ENCODE results near the gene FAM193B.

FAM193B gene

DNA sequence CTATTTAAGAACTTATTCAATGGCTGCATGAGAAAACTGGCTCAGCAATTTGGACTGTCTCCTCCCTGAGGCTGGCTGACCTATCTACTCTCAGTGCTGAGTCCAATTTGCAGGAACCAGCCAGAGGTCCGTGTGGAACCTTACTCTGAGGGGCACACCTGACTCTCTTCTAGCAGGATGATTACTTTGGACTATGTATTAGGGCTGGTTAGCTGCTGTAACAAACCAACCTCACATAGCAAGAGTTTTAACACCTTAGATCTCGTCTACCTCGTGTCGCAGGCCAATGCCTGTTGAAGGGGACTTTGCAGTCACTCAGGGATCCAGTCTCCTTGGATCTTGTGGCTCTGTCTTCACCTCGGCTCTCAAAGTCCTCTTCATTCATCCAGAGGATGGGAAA is 3.4 kb upstream of the FAM193B start:
- H3K4me3 ChIP-seq (ENCODE audit: low read depth, low read length) = no peak overlapping the region
- no peak for DNase-seq (ENCODE audit: low read depth, low spot score)
- no peak for TF ChIP-seq CTCF (IDR thresholded peaks at IDR 0.05; ENCODE audit: low read depth, low read length)
- in situ Hi-C loops (cut with HindIII; ENCODE audit: low sequenced_read_pairs) = no loop called here

- no peak overlapping the region for H3K4me3 ChIP-seq (ENCODE audit: low read depth, low read length)
- in situ Hi-C loops (cut with HindIII; ENCODE audit: low sequenced_read_pairs) = no loop called here
- TF ChIP-seq CTCF (IDR thresholded peaks at IDR 0.05; ENCODE audit: low read depth, low read length) = no peak
- DNase-seq (ENCODE audit: low read depth, low spot score) = no peak
Measured at GRCh38 chr5:177557041-177557647, 2.8 kb upstream of the FAM193B start.

DNA sequence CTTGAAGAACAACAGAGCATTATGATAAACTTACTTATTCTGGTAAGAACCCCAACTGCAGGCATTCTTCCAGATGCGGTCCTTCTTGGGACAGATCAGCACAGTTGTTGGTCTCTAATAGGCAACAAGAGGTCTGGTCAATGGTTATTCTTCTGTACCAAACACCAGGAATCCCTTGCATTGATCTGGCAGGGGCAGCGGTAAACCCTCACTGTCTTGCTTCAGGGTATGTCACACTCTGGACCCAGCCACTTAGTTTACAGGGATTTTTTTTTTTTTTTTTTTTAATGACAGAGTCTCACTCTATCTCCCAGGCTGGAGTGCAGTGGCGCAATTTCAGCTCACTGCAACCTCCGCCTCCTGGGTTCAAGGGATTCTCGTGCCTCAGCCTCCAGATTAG is 1.3 kb upstream of the FAM193B start:
- in situ Hi-C loops (cut with HindIII; ENCODE audit: low sequenced_read_pairs) = no loop called here
- no peak overlapping the region for H3K4me3 ChIP-seq (ENCODE audit: low read depth, low read length)
- DNase-seq (ENCODE audit: low read depth, low spot score) = no peak
- no peak for TF ChIP-seq CTCF (IDR thresholded peaks at IDR 0.05; ENCODE audit: low read depth, low read length)

DNA sequence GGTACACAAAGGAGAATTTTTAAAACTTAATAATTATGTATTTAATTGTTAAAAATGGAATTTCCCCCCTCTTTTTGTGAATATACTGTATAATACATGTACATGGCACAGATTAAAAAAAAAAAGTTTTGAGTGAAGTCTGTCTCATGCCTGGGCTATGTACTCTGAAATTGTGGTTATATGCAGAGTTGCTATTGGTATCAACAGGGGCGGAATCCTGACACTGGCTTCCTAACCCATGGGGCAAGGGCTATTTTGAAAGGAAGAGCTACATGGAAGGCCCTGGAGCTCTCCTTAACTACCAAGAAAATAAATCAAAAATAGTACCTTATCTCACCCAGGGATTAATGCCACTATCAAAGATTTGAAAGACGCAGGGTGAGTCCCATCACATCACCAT is 865 bp upstream of the FAM193B start:
- H3K4me3 ChIP-seq (ENCODE audit: low read depth, low read length) = peak overlapping the region; percentile 61
- TF ChIP-seq CTCF (IDR thresholded peaks at IDR 0.05; ENCODE audit: low read depth, low read length) = no peak
- DNase-seq (ENCODE audit: low read depth, low spot score) = no peak
- in situ Hi-C loops (cut with HindIII; ENCODE audit: low sequenced_read_pairs) = no loop called here

GRCh38 chr5:177553671-177554429 is 513 bp downstream of the FAM193B start:
- no peak for DNase-seq (ENCODE audit: low read depth, low spot score)
- peak overlapping the region; percentile 83 for H3K4me3 ChIP-seq (ENCODE audit: low read depth, low read length)
- in situ Hi-C loops (cut with HindIII; ENCODE audit: low sequenced_read_pairs) = no loop called here
- TF ChIP-seq CTCF (IDR thresholded peaks at IDR 0.05; ENCODE audit: low read depth, low read length) = no peak

GRCh38 chr5:177552839-177553455 is 1.4 kb downstream of the FAM193B start:
- peak overlapping the region; percentile 83 for H3K4me3 ChIP-seq (ENCODE audit: low read depth, low read length)
- TF ChIP-seq CTCF (IDR thresholded peaks at IDR 0.05; ENCODE audit: low read depth, low read length) = peak; percentile 9
- in situ Hi-C loops (cut with HindIII; ENCODE audit: low sequenced_read_pairs) = no loop called here
- no peak for DNase-seq (ENCODE audit: low read depth, low spot score)

Data from astrocyte of the spinal cord (primary cell).